ENCODE results near the gene GPR61.

DNA sequence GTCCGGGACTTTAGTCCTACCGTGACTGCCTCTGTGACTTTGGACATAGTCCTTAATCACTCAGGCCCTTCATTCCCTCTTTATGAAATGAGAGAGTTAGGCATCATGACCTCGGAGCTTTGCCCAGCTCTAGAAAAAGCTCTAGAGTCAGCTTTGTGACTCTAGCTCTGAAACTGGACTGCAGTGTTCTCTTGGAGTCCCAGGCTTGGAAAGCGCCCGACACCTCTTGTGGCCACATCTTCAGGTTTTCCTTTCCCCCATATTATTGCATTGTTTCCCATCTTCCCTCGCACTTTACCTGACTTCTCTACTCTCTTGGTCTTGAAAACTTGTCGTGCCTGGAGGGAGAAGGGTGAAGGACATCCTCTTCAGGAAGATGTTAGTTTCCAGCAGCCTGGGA is 17.6 kb upstream of the GPR61 start:
- no peak for TF ChIP-seq POLR2A (IDR thresholded peaks at IDR 0.05)
- no peak for TF ChIP-seq CTCF (IDR thresholded peaks at IDR 0.05)
